Measurements from ENCODE around the gene PRDM12.

The PRDM12 gene

GRCh38 chr9:130729145-130729544, 64.8 kb downstream of the PRDM12 start:
- no peak for TF ChIP-seq CTCF (IDR thresholded peaks at IDR 0.05)

DNA sequence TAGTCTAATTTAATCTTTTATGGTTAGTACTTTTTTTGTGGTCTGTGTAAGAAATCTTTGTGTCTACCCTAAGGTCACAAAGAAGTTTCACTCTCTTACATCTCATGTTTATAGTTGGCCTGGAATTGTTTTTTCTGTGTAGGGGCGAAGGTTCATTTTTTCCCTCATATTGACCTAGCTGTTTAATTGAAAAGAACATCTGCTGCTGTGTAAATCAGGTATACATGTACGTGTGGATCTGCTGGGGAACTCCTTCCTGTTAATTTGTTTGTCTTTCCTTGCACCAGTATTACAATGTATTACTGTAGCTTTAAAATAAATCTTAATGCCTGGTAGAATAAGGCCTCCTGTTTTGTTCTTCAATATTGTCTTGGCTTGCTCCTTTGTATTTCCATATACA, 67.0 kb downstream of the PRDM12 start:
- no peak for TF ChIP-seq CTCF (IDR thresholded peaks at IDR 0.05)

GRCh38 chr9:130732136-130732535, 67.7 kb downstream of the PRDM12 start:
- TF ChIP-seq CTCF (IDR thresholded peaks at IDR 0.05) = no peak
